Measurements from ENCODE around the gene LRRC49.

The LRRC49 gene

DNA sequence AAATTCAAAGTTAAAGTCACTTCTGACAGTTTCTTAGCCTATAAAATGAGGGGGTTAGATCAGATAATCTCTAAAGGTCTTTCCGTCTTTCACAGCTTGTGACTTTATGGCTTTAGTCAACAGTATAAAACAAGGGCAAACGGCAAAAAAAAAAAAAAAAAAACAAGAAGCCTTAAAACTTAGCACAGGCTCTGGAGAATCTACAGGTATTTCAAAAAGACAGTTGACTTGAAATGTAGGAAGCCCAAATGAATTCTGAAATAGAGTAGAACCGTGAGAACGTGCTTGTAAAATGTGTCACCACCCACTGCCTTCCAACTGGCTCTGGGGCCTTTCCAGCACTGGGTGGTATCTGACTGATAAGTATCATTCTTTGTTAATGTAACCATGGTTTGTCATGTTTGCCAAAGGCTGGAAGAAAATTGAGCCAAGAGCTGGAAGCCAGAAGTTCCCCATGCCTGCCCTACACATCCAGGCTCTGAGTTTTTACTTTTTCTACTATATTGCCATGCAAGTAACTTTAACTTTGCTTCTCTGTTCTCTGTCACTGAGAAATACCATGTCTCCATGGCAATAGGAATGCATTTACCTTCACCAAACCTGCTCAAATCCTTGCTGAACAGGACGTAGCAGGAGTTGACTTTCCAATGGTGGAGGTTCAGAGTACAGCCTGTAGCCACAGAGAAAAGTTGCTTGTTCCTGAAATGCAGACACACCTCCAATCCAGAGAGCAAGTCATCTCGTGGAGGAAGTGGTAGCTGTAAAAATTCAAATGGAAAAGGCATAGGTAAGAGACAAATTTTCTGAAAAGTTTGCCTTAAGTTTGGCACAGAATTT, 186.8 kb downstream of the LRRC49 start:
- TF ChIP-seq, protein P1, sequence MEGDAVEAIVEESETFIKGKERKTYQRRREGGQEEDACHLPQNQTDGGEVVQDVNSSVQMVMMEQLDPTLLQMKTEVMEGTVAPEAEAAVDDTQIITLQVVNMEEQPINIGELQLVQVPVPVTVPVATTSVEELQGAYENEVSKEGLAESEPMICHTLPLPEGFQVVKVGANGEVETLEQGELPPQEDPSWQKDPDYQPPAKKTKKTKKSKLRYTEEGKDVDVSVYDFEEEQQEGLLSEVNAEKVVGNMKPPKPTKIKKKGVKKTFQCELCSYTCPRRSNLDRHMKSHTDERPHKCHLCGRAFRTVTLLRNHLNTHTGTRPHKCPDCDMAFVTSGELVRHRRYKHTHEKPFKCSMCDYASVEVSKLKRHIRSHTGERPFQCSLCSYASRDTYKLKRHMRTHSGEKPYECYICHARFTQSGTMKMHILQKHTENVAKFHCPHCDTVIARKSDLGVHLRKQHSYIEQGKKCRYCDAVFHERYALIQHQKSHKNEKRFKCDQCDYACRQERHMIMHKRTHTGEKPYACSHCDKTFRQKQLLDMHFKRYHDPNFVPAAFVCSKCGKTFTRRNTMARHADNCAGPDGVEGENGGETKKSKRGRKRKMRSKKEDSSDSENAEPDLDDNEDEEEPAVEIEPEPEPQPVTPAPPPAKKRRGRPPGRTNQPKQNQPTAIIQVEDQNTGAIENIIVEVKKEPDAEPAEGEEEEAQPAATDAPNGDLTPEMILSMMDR (IDR thresholded peaks at IDR 0.05; ENCODE audit: low read depth, low read length), result no peak
- no peak overlapping the region for H3K4me3 ChIP-seq (replicated peaks in 1 of 2; ENCODE audit: low read depth in 2 of 2, low read length in 2 of 2)
- peak; percentile 79 to 91 for DNase-seq (ENCODE audit: low read depth in 2 of 2)

DNA sequence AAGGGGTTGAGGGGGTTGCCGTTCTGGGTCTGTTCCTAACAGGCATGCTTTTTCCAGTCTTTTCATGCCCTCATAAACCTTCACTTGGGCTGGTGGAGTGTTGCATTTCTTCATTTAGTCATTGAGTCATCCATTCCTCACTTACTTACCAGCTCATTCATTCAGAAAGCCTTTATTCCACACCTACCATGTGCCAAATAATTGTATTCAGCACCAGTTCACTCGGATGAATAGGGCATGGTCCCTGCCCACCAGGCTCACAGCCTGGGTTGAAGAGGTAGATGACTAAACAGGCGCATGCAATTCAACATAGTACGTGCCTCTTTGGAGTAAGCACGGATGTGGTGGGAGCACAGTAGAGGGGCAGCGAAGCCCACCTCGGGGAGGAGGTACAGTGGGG, 187.5 kb downstream of the LRRC49 start:
- no peak overlapping the region for H3K4me3 ChIP-seq (replicated peaks in 1 of 2; ENCODE audit: low read depth in 2 of 2, low read length in 2 of 2)
- TF ChIP-seq, protein P1 (IDR thresholded peaks at IDR 0.05; ENCODE audit: low read depth, low read length), result no peak
- no peak for DNase-seq (ENCODE audit: low read depth in 2 of 2)

DNA sequence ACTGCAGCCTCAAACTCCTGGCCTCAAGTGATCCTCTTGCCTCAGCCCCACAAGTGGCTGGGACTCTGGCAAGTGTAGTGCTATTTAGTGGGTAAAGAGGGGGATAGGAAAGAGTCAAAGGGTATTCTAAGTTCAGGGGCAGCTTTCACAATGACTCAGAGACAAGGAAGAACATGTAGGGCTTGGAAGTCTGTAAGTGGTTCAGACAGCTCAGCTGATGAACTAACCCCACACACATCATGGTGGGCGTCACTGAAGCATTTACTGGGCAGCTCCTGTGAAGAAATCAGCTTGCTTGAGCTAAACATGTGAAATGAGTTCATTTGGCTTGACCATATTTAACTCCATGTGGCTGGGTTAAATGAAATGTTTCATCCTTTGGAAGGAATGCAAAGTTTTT, 188.1 kb downstream of the LRRC49 start:
- DNase-seq (ENCODE audit: low read depth in 2 of 2), result peak; percentile 87 to 93
- no peak overlapping the region for H3K4me3 ChIP-seq (replicated peaks in 1 of 2; ENCODE audit: low read depth in 2 of 2, low read length in 2 of 2)
- TF ChIP-seq, protein P1 (IDR thresholded peaks at IDR 0.05; ENCODE audit: low read depth, low read length), result no peak

DNA sequence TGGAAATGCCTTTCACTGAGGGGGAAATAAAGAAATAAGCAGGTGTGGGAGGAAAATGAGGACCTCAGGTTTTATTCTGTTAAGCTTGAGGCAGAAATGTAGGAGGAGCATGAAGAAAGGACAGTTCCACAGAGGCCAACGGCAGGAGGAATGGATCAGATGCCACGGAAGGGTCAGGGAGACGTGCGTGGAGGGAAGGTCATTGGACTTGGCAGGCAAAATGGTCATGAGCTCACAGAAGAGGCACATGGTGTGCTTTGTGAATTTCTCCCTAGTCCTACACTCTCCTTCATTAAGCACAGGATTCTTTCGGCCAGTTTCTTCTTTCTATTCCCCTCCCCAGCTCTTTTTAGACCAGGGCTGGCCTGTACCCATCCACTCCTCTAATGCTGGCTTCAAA, 190.2 kb downstream of the LRRC49 start:
- no peak overlapping the region for H3K4me3 ChIP-seq (replicated peaks in 1 of 2; ENCODE audit: low read depth in 2 of 2, low read length in 2 of 2)
- no peak for DNase-seq (ENCODE audit: low read depth in 2 of 2)
- TF ChIP-seq, protein P1 (IDR thresholded peaks at IDR 0.05; ENCODE audit: low read depth, low read length), result no peak

DNA sequence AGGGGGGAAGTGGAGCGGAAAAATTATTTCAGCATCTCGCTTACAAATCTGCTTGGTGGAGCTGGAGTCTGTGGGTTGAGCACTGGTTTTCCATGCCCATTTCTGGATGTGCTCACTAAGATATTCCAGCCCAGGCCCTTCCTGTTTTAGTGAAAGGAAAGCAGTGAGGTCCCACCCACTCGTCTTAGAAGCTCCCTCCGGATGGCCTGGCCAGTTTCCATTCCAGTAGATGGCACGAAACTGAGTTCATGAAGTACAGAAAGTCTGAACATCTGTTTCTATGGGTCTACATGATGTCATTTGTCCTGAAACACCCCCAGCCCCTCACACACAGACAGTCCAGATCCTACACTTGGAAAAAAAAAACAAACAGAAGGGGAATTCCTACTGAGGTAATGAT, 190.7 kb downstream of the LRRC49 start:
- TF ChIP-seq, protein P1 (IDR thresholded peaks at IDR 0.05; ENCODE audit: low read depth, low read length), result no peak
- DNase-seq (ENCODE audit: low read depth in 2 of 2), result peak; percentile 68 to 81
- no peak overlapping the region for H3K4me3 ChIP-seq (replicated peaks in 1 of 2; ENCODE audit: low read depth in 2 of 2, low read length in 2 of 2)

DNA sequence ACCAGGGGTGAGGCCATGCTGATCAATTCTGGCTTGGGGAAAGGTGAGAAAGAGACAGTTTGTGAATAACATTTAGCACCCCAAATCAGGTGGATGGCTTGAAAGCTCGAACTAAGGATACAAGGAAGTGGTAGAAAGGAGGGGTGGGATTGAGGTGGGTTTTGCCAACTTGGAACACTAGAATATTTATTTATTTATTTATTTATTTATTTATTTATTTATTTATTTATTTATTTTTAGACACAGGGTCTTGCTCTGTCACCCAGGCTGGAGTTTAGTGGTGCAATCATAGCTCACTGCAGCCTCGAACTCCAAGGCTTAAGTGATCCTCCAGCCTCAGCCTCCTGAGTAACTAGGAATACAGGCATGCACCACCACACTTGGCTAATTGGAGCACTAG, 191.6 kb downstream of the LRRC49 start:
- no peak overlapping the region for H3K4me3 ChIP-seq (replicated peaks in 1 of 2; ENCODE audit: low read depth in 2 of 2, low read length in 2 of 2)
- TF ChIP-seq, protein P1 (IDR thresholded peaks at IDR 0.05; ENCODE audit: low read depth, low read length), result no peak
- no peak for DNase-seq (ENCODE audit: low read depth in 2 of 2)

All from cardiac fibroblast (primary cell).